HG02970 (cell line): Measurements from ENCODE around the gene B4GALNT2.
"Not testable (repeated sequence)": the region's sequence is repeated elsewhere in the genome, so short reads cannot be mapped to it uniquely, and the experiment has no call there.

ENCODE experiments used
- ATAC-seq: cut with Tn5 transposase; IDR thresholded peaks from one replicate; pipeline ENCODE4 v1.9.1; 2021; ENCODE audit warnings: mild to moderate bottlenecking, moderate library complexity, moderate number of reproducible peaks; ENCODE audit not compliant: unreplicated experiment, low FRiP score

The B4GALNT2 gene

DNA sequence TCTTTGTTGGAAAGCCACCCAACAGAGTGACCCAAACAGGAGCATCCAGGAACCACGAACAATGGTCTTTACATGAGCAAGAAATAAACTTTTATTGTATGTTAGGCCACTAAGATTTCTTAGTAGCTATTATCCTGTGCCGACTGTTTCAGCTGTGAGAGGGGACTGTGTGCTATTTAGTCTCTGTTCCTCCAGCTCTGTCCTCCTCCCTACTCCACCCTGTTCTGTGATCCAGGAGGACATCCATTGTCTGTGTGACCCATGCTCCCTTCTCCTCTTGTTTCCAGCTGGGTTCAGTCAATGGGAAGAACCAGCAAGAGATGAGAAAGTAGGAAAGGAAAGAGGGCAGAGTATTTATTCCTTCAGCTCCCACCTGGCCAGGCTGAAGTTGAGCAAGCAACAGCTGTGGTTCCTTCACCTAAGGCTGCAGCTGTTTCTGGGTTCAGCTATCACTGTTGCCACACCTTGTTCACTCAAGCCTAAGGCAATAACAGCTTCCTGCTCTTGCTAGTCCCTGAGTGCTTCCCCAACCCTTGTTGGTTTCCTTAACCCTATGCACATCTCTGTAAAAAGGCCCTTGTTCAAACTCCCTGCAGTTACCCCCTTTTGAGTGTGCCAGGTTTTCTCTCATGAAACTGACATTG lies 14.9 kb upstream of the B4GALNT2 start:
- no peak for ATAC-seq

DNA sequence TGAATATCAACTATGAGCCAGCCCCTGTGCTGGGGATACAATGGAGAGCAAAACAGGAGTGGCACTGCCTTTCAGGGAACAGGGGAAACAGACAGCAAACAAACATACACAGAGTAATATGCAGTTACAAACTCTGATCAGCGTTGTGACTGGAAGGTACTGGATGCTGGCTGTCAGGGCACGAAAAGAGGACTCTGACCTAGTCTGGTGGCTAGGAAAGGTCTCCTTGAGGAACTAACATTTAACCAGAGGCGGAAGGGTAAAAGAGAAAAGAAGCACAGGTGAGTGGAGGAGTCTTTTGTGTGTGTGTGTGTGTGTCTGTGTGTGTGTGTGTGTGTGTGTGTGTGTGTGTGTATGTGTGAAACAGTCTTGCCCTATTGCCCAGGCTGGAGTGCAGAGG lies 12.4 kb upstream of the B4GALNT2 start:
- ATAC-seq, result no peak

- ATAC-seq, result no peak
These were observed 10.8 kb upstream of the B4GALNT2 start for GRCh38 chr17:49121696-49122292.

- ATAC-seq, result no peak
These were observed 10.0 kb upstream of the B4GALNT2 start for GRCh38 chr17:49122566-49122965.

DNA sequence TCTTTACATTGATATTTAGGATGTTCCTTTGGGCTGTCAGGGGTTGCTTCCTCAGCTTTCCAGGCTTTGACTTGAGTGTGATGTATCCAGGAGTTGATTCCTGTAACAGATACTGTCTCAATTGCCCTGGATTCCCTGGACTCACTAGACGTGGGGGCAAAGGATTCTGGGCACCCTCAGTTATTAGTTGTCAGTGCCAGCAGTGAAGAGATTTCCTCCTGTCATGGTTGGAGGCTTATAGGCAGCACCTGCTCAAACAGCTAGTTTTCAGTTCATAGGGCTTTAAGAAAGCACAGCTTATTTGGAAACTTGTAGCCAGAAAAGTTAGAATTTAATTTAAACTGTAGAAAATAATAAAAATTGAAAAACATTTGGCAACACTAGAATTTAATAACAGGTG lies 9.5 kb upstream of the B4GALNT2 start:
- ATAC-seq, result no peak

GRCh38 chr17:49125449-49125848 lies 7.1 kb upstream of the B4GALNT2 start:
- no peak for ATAC-seq

DNA sequence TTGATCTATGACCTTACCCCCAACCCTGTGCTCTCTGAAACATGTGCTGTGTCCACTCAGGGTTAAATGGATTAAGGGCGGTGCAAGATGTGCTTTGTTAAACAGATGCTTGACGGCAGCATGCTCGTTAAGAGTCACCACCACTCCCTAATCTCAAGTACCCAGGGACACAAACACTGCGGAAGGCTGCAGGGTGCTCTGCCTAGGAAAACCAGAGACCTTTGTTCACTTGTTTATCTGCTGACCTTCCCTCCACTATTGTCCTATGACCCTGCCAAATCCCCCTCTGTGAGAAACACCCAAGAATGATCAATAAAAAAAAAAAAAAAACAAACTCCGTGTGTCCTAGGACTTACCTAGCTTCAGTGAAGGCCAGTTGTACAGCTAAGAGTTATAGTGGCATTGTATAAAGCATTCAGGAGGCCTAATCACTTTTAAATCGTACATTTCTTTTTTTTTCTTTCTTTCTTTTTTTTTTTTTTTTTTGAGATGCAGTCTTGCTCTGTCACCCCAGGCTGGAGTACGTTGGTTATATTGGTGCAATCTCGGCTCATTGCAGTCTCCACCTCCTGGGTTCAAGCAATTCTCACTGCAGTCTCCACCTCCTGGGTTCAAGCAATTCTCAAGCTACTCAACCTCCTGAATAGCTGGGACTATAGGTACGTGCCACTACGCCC lies 6.2 kb upstream of the B4GALNT2 start:
- not testable (repeated sequence) for ATAC-seq

DNA sequence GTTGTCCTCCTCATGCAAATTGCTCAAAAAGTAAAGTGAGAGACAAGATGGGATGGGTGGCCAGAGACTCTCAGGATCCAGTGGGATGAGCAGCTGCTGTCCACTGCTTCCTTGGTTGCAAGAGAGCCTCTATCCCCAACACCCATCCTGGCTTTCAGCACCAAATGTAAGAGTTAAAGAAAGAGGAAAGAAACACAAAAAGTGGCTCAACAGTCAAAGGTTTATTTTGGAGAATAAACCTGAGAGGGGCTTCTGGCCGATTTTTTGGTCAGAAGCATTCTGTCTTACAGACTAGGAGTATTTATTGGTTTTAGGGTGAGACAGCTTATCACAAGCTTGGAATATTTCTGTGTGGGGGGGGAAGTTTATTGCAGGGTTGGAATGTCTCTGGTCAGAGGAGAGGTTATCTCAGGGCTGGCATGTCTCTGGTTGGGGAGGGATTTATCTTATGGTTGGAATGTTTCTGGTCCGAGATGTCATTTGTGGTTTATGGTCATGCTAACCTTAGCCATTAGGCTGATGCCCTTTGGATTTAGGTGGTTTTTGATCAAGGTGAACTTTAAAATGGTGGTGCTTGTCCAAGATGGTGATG lies 3.1 kb upstream of the B4GALNT2 start:
- not testable (repeated sequence) for ATAC-seq

- no peak for ATAC-seq
These were observed 1.7 kb upstream of the B4GALNT2 start for GRCh38 chr17:49130891-49131290.

DNA sequence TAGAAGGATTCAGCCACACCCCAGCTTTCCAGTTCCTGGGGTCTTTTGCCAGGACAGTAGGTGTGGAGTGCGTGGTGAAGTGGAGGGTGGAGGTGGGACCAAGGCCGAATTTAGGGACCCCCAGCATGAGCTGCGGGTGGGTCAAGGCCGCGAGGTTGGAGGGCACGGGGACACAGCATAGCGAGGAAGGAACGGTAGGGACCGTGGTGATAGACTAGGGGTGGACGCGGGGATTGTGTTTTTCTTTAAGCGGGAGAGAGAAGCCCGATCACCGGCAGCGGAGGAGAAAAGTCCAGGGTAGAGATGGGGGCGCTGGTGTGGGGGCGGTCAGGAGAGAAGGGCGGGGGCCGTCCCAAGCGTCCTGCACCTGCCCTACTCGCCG lies 261 bp upstream of the B4GALNT2 start:
- ATAC-seq, result no peak

DNA sequence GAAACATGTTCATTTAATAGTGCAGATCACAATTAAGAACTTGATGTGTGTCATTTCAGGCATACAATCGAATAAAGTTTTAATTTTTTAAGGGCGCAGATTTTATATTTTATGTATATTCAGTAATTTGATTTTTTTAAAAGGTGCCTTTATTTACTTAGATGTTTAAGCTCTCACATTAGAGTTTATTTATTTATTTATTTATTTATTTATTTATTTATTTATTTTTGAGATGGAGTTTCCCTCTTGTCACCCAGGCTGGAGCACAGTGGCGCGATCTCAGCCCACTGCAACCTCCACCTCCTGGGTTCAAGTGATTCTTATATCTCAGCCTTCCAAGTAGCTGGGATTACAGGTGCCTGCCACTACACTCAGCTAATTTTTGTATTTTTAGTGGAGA lies 3.8 kb downstream of the B4GALNT2 start:
- no peak for ATAC-seq

- ATAC-seq, result not testable (repeated sequence)
These were observed 13.1 kb downstream of the B4GALNT2 start for GRCh38 chr17:49145654-49146053.

DNA sequence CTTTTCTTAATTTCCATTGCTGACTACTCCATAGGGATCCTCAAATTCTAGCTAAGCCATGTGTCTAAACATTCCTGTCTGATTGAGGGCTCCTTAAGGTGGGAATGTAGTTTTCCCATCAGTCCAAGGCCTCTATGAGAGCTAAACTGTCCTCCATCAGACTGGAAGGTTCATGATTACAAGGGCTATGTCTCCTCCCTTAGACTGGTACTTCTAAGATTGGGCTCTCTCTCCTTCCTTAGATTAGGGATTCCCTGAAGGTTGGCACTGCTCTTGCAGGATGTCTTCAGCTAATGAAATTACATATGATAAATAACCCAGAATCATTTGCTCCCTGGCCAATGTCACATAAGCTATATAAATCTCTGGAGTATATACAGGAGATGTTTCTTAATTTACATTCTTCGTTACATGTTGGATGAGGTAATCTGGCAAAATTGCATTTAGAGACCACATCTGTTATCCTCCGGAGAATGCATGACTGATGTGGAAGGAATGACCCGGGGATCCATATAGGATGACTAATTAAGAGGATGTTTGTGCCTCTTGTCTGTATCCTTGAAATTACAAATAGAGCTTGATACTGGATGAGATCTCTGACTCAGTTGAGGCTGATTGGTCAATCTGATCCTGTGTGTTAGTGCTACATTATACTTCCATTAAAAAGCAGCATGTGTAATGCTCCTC lies 14.2 kb downstream of the B4GALNT2 start:
- no peak for ATAC-seq

- no peak for ATAC-seq
These were observed 15.6 kb downstream of the B4GALNT2 start for GRCh38 chr17:49148171-49148570.

- no peak for ATAC-seq
These were observed 19.4 kb downstream of the B4GALNT2 start for GRCh38 chr17:49151996-49152395.

GRCh38 chr17:49156256-49156655 lies 23.7 kb downstream of the B4GALNT2 start:
- ATAC-seq, result no peak

DNA sequence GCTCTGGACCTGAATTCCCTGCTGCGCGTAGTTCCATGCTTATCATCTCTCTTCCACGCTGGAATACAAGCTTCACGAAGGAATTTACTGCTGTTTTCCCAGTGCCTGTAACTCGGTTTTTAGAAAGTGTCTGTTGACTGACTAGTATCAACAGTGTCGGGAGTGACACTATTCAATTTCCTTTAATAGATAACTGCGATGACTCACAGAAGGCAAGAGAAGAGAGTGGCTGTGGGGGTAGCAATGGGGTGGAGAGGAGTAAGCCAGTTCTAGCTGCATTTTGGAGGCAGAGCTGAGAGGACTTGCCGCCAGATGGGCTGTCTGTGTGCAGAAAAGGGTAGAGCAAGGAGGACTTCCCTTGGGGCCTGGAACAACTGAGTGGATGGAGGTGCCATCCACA lies 25.2 kb downstream of the B4GALNT2 start:
- ATAC-seq, result no peak

DNA sequence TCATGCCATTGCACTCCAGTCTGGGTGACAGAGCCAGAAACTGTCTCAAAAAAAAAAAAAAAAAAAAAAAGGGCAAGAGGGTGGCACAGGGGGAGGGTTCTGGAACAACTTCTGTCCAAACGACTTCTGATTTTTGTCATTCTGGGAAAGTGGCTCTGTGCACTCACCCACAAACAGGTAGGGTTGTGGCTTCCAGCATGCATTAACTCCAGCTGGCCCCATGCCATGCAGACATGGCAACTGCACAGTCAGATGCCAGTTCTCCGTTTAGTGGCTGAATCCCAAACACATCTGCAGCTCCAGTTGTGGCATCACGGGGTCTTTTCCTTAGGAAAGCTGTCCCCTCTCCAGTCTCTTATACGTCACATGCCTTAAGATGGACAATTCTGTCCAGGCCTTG lies 30.3 kb downstream of the B4GALNT2 start:
- no peak for ATAC-seq

DNA sequence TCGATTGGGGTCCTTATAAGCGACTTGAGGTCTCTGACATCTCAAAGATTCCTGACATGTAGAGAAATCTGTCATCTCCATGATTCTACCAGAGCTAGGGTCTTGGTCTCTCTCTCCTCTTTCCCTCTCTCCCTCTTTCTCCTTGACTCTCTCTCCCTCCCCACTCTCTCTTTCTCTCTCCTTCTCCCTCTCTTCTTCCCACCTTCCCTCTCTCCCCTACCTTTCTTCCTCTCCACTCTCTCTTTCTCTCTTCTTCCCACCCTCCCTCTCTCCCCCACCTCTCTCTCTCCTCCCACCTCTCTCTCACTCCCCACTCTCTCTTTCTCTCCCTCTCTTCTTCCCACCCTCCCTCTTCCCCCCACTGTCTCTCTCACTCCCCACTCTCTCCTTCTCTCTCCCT lies 32.6 kb downstream of the B4GALNT2 start:
- no peak for ATAC-seq

DNA sequence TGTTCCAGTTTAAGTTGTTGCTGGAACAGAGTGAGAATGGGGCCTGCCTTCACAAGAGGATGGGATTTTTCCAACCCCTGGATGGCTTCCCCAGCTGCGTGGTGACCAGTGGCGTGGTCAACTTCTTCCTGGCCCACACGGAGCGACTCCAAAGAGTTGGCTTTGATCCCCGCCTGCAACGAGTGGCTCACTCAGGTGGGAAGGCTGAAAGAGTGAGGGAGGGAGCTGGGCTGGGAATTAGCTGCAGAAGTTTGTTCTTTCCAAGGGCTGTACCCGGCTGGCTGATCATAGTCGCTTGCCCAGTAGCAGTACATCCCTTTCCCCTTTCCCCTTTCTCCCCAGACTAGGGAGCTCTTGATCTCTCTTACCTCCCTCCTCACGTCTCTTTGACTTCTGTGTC lies 36.1 kb downstream of the B4GALNT2 start:
- no peak for ATAC-seq

DNA sequence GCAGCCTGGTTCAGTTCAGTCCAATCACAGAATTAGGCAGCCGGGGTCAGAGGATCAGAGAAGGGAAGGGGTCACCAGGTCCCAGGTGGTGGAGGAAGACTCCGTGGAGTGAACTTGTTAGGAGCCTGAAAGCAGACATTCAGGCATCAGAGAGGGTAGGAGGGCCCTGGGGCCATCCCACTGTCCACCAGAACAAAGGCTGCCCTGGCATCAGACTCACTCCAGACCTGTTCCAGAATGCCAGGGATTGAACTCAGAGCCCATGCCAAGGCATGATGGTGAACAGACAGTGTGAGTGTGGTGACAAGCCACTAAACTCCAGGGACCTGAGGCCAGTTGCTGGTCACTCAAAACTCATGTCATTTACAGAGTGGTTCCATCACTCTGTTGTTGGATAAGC lies 37.6 kb downstream of the B4GALNT2 start:
- no peak for ATAC-seq
